GM21737 (cell line): ENCODE results near the gene SFXN1.
A peak's percentile ranks its signal among the peaks of the same experiment; 100 is the strongest.
"Not testable (repeated sequence)": the region's sequence is repeated elsewhere in the genome, so short reads cannot be mapped to it uniquely, and the experiment has no call there.

Experiments
- ATAC-seq: cut with Tn5 transposase; IDR thresholded peaks from one replicate; pipeline ENCODE4 v1.9.1; 2021; ENCODE audit warnings: mild to moderate bottlenecking, moderate library complexity; ENCODE audit not compliant: unreplicated experiment

SFXN1 gene

GRCh38 chr5:175493260-175493659 is 14.9 kb downstream of the SFXN1 start:
- ATAC-seq = no peak

DNA sequence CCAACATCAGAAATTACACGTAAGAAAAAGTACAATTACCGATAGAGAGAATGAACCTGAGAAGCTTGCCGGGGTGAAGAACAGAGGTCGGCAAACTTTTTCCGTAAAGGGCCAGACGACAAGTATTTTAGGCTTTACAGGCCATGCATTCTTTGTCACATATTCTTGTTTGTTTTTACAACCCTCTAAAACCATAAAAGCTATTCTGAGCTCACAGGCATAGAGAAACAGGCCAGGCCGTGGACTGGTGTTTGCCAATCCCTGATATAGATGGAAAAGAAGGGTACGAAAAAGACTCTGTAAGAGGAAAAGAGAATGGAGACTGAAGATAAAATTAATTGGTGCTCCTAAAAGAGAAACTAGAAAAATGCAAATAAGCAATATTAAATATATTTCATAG is 15.4 kb downstream of the SFXN1 start:
- ATAC-seq = no peak

DNA sequence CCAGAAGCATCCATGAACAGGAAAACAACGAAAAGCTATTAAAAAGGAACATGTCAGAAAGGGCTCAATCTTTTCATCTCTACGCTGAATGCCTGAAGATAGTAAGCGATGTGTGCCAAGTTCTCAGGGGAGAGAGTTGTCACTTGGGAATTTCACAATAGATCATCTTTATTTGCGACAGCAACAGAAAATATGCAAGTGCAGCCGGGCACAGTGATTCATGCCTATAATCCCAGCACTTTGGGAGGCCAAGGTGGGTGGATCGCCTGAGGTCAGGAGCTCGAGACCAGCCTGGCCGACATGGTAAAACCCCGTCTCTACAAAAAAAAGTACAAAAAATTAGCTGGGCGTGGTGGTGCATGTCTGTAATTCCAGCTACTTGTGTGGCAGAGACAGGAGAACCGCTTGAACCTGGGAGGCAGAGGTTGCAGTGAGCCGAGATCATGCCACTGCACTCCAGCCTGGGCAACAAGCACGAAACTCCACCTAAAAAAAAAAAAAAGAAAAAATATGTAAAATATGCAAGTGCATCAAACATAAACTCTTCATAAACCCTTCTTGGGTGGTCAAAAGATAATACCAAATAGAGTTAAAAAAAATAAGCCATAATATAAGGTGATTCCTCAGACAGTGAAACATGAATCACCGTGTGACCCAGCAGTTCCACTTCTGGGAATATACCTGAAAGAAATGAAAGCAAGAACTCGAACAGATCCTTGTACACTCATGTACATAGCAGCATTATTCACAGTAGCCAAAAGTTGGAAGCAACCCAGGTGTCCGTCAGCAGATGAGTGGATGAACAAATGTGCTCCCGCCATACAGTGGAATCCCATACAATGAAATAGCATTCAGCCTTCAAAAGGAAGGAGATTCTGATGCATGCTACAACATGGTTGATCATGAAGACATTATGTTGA is 16.2 kb downstream of the SFXN1 start:
- ATAC-seq = no peak

GRCh38 chr5:175501759-175502158 is 23.4 kb downstream of the SFXN1 start:
- no peak for ATAC-seq

DNA sequence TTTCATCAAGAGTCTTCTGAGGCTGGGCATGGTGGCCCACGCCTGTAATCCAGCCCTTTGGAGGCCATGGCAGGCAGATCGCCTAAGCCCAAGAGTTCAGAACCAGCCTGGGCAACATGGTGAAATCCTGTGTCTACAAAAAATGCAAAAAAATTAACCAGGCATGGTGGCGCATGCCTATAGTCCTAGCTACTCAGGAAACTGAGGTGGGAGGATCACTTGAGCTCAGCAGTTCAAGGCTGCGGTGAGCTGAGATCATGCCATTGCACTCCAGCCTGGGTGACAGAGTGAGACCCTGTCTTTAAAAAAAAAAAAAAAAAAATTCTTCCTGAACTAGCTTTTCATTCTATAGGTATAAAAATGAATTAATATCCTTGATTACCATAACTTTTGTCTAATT is 29.3 kb downstream of the SFXN1 start:
- not testable (repeated sequence) for ATAC-seq

GRCh38 chr5:175508896-175509295 is 30.5 kb downstream of the SFXN1 start:
- ATAC-seq = no peak

DNA sequence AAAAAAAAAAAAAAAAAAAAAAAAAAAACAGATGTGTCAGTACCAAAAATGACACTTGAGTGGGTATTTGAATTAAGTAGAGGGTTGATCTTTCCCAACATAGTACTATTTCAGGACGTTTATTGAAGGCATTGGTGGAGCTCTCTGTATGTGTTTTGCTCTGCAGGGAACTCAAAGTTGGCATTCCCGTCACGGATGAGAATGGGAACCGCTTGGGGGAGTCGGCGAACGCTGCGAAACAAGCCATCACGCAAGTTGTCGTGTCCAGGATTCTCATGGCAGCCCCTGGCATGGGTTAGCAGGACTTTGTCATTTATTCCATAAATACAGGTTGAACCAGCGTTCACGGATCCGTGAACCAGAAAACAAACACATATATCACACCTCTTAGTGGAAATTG is 34.9 kb downstream of the SFXN1 start:
- ATAC-seq = no peak

DNA sequence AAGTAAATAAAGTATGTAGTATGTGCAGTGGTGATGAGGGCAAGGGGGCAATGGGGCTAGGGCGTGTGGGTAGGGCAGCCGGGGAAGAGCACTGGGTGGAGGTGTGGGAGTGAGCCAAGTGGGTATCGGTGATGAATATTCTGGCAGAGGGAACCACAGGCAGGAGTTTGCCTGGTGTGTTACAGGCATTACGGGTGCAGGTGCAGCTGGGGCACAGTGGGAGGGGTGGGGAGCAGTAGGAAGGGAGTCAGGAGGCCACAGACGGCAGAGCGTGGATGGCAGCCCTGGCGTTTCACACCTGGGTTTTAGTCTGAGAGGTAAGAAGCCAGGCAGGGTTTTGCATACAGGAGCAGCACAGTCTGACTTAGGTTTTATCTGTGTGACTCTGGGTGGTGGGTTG is 35.4 kb downstream of the SFXN1 start:
- no peak for ATAC-seq

DNA sequence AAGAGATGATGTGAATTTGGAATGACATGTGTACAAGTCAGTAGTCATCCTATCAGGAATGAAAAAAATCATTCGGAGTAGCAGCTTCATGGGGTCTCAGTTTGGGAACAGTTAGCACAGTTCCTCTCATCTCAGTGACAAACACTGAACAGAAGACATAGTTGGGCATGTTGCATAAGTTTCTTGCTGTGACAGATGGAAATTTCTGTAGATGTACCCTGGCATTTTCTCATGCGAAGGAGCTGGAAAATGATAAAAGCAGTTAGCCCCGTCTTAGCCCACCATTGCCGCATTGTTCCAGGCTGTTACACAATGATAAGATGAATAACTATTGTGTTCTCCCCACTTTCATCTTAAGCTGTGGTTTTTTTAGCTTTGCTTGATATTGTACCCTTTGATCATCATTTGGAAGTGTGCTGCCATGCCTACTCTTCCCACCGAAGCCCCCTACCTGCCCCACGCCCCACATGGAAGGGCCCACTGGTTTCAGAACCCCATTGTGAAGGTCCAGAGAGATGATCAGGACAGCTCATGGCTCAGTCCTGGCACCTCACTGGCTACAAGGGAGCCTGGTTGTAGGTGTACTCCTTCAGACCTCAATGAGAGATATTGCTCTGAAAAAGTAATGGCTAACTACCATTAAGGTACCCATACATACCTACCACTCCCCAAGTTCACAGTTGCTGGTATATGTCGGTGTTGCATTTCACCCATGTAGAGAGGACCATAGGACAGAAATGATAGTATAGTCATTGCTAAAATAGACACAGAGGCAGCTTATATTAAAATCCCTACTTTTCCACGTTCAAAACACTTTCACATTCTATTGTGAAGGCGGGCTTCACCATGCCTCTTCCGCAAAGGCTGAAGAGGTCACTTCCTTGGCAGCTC is 38.8 kb downstream of the SFXN1 start:
- no peak for ATAC-seq

DNA sequence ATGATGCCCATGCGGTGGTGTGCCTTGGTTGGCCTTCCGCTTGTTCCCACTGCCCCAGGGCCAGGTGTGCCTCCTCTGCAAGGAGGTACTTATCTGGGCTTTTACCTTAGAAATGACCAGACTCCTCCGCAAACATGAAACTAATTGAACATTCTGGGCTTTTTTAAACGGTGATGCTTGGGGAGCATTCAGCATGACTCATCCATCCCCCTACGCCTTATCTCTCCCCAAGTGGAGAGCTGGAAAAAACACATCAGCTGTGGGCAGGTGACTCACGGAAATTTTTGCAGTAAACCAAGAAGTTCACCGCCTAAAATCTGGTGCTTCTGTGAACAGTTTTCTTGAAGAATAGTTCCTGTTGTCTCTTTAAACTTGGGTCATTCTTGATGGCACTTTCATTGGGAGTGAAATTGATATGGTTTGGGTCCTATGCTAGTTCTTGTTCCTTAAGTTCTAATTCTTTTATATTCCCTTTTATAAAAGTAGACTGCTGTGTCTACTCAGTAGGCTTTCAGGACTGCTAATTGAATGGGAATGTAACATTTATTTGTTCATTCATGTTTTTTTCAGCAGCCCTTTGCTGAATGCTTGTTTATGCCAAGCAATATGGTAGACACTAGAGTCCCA is 39.6 kb downstream of the SFXN1 start:
- no peak for ATAC-seq

DNA sequence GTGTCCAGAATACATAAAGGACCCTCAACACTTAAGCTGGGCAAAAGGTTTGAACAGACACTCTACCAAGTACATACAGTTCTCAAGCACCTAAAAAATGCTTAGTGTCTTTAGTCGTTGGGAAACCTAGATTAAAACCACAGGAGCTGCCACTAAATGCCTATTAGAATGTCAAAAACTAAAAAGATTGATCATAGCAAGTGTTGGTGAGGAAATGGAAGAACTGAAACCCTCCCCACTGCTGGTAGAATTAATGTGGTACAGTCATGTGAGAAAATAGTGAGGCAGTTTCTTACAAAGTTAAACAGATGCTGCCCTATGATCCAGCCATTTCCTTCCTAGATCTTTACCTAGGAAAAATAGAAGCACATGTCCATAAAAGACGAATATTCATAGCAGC is 40.6 kb downstream of the SFXN1 start:
- ATAC-seq = no peak

DNA sequence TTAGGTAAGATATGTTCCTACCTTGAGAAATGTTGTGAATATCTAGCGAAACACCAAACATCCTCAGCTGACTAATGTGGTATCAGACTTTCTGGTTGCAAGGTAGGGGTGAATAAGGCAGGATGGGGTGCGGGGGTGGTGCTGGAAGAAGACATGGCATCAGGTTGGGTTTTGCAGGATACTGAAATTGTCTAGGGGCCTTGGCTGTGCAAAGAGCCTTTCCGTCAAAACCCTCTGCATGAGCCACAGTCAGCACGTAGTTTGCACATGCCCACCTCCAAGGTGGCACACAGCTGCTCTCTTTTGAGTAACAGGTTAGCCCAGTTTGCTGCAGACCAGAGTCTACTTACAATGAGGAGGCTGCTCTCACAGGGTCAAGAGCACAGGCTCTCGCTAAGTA is 42.0 kb downstream of the SFXN1 start:
- ATAC-seq = no peak

GRCh38 chr5:175520873-175521272 is 42.5 kb downstream of the SFXN1 start:
- ATAC-seq = no peak

DNA sequence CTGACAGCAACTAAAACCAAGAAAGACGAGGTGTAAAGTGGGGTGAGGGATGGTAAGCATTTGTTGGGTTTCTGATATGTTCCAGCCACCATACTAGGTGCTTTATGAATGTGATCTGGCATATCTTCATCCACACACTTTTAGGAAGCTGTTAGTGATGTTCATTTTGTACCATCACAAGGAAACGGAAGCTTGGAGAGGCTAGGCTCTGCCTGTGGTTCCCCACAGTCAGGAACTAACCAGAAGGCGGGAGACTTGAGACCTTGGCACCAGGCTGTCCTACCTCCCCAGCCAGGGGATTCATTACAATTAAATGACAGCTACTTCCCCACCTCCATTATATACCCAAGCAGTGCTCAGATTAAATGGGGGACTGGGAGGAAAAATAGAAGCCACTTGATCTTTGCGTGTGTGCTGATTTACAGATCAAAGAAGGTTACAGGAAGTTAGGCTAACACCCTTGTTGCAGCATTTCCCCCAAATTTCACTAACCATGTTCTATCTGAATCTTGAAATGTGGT is 43.0 kb downstream of the SFXN1 start:
- ATAC-seq = no peak

DNA sequence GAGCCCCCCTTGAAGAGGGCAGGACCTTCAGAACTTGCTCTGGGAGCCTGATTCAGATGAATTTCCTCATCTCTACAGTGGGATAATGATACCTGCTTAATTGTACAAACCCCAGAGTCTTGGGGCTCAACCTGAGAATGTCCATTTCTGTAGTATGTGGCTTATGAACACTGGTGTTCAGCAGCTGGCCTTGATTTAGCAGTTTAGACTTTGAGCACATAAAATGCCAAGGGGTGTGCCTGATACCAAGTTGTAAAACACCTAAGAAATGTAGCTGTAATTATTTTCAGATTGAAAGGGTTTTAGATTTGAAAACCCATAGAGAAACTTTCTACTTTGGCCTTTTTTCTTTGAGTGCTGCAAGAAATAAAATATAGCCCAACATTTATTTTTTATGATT is 44.9 kb downstream of the SFXN1 start:
- ATAC-seq = no peak

- ATAC-seq = no peak
Measured at GRCh38 chr5:175524211-175524610, 45.9 kb downstream of the SFXN1 start.

DNA sequence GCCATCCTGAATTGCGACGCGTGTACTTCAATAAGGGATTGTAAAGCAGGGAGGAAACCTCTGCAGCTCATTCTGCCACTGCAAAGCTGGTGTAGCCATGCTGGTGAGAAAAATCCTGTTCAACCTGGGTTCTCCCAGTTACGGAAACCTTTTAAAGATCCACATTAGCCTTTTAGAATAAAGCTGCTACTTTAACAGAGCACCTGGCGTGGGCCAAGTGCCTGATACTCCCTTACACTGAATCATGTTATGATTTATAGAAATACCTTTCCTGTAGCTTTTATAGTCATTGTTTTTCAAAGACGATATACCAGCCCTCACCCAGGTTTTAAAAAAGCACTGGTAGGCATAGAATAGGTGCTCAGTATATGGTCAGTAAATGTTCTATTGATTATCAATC is 48.3 kb downstream of the SFXN1 start:
- ATAC-seq = no peak

DNA sequence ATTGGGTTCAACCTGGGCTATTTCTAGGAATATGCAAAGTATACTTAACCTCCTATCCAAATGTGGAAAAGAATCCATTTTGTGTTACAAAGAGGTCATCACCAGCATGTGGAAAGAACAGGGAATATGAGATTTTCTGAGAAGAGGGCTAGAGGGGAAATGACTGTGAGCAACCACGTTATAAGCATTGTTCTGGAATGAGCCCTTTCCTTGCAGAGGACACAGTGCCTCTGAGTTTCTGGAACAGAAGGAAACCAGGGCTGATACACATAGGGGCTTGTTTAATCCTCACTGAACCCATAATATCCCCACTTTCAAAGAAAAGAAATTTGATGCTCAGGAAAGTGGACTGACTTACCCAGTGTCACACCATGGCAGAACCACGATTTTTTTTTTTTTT is 53.0 kb downstream of the SFXN1 start:
- ATAC-seq = no peak

GRCh38 chr5:175534070-175534932 is 55.9 kb downstream of the SFXN1 start:
- ATAC-seq = peak; percentile 98

DNA sequence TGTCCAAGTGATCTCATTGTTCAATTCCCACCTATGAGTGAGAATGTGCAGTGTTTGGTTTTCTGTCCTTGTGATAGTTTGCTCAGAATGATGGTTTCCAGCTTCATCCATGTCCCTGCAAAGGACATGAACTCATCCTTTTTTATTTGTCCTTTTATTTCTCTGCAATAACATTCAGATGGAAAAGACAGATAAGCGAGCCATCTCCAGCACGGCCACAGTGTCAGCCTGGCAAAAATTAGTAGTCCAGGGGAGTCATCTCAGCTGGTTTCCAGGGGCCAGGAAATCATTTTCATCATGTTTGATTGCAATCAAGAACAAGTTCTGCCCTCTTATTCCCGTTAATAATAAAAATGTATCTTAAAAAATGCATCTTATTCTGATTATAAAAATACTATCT is 57.0 kb downstream of the SFXN1 start:
- not testable (repeated sequence) for ATAC-seq
